Measurements from ENCODE around the gene MKNK2.
"Not testable (repeated sequence)": the region's sequence is repeated elsewhere in the genome, so short reads cannot be mapped to it uniquely, and the experiment has no call there.

The MKNK2 gene

GRCh38 chr19:2043961-2044708, 6.9 kb downstream of the MKNK2 start:
- DNase-seq (ENCODE audit: low read depth), result no peak

DNA sequence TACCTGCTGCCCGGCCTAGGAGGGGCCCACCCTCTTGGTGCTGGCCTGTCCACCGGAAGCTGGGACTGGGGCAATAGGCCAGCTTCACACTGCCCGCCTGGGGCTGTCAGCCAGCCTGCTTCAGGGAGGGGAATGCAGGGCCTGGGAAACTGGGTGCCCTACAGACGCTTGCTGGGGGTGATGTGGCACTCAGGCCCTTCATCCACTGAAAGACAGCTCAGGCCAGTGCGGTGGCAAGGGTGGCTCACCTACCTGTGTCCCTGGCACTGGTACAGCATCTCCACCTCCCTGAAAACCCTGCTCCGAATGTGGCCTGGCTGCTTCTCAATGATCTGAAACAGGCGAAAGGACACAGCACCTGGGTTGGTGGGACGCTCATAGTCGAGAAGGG, 7.8 kb downstream of the MKNK2 start:
- no peak for DNase-seq (ENCODE audit: low read depth)

GRCh38 chr19:2042485-2043250, 8.4 kb downstream of the MKNK2 start:
- DNase-seq (ENCODE audit: low read depth), result no peak

DNA sequence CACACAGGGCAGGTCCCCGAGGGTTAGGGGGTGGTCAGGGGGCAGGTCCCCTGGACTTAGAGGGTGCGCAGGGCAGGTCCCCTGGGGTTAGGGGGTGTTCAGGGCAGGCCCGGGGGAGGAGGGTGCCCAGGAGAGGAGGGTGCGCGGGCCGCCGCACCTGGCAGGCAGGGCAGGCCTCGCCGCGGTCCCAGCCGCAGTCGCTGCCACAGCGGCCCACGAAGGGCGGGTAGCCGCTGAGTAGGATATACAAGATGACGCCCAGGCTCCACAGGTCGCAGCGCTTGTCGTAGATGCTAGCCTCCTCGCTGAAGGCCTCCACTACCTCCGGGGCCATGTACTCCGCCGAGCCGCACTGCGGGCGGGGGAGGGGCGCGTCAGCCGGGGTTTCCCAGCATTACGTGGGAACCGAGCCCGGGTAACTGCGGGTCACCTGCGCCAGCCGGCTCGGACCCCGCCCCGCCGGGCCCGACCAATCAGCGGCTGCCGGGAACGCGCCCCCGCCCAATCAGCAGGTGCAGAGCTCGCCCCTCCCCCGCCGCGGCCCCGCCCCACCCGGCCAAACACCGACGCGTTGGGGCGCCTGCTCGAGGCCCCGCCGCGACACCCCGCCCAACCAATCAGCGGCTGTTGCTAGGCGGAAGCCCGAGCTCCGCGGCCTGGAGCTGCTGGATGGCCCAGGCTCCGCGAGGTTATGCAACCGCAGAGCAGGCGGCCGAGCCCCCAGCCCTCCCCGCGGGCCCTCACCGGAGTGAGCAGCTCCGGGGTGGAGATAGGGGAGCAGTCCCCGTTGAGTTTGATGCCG, 9.2 kb downstream of the MKNK2 start:
- DNase-seq (ENCODE audit: low read depth), result no peak

GRCh38 chr19:2041433-2041682, 9.7 kb downstream of the MKNK2 start:
- DNase-seq (ENCODE audit: low read depth), result no peak

DNA sequence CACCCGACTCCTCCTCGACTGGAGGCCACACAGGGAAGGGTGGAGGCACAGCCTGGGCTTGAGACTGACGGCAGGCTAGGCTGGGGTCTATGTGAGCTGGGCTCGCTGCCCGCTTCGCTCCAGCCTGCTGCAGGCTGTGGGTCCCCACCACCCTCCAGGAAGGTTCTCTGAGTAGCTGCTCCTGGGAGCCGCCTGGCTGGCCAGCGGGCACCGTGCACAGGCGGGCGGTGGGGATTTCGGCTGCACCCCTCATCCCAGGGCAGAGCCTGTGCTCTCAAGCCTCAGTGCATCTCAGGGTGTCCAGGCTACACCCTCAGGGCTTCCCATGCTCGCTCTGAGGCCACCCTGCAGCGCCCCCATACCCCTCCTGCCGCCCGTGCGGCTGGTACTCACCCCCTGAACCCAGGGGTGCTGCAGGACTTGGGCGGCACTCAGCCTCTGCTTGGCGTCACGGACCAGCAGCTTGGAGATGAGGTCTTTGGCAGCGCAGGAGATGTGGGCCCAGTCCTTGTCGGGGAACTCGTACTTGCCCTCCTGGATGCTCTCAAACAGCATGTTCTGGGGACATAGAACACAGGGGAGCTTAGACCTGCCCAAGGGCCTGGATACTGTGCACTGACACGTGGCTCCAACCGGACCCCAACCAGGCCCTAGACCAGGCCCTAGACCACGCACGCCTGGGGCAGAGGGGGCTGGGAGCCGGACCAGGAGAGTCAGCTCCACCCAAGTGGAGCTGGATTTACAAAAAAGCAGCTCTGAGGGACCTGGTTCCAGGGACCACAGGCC, 10.2 kb downstream of the MKNK2 start:
- no peak for DNase-seq (ENCODE audit: low read depth)

GRCh38 chr19:2039959-2040646, 10.9 kb downstream of the MKNK2 start:
- DNase-seq (ENCODE audit: low read depth), result no peak

DNA sequence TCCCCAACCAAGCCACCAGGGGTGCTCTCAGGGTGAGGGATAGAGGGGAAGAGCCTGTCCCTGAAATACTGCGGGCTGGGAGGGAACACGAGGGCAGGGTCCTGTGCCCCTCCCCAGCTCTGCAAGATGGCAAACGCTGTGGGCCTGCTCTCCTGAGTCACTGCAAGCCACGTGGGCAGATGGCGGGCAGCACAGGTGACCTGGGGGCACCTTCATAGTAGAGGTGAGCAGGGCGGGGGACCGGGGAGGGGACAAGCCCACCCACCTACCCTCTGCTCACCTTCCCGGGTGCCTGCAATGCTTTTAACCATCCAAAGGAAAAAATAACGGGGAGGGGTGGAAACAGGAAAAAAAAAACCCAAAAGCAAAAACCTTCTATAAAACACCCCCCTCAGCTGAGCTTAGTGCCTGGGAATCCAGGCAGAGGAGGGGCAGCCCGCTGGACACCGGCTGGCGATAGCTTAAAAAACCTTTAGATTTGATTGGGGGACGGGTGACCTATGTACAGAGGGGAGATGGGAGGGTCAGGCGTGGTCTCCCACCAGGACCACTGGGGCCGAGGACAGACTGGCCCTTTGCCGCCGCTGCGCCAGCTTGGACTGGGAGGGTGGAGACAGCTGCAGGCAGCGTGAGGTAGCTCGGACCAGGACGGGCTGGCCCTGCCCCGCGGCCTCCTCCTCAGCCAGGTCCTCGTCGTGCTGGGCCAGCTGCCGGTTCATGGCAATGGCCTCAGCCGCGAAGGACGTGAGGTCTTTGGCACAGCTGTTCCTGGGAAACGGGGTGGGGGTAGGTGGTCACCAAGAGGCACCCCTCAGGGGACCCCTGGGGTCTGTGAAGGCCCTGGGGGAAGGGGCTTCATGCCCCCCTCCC, 11.7 kb downstream of the MKNK2 start:
- DNase-seq (ENCODE audit: low read depth), result no peak

GRCh38 chr19:2038284-2039088, 12.6 kb downstream of the MKNK2 start:
- no peak for DNase-seq (ENCODE audit: low read depth)

GRCh38 chr19:2037651-2038255, 13.3 kb downstream of the MKNK2 start:
- DNase-seq (ENCODE audit: low read depth), result no peak

- no peak for DNase-seq (ENCODE audit: low read depth)
Observed at GRCh38 chr19:2036424-2036823, 14.6 kb downstream of the MKNK2 start.

- no peak for DNase-seq (ENCODE audit: low read depth)
Observed at GRCh38 chr19:2035590-2035991, 15.5 kb downstream of the MKNK2 start.

- no peak for DNase-seq (ENCODE audit: low read depth)
Observed at GRCh38 chr19:2034729-2035589, 16.1 kb downstream of the MKNK2 start.

DNA sequence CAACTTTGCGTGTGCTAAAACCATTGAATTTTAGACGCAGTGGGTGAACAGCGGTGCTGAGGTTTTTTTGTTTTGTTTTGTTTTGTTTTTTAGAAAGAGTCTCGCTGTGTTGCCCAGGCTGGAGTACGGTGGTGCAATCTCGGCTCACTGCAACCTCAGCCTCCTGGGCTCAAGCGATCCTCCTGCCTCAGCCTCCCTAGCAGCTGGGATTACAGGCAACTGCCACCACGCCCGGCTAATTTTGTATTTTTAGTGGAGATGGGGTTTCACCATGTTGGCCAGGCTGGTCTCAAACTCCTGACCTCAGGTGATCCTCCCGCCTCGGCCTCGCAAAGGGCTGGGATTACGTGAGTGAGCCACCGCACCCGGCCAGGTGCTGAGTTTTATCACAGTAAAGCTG, 16.8 kb downstream of the MKNK2 start:
- DNase-seq (ENCODE audit: low read depth), result not testable (repeated sequence)

- no peak for DNase-seq (ENCODE audit: low read depth)
Observed at GRCh38 chr19:2033825-2034159, 17.3 kb downstream of the MKNK2 start.

DNA sequence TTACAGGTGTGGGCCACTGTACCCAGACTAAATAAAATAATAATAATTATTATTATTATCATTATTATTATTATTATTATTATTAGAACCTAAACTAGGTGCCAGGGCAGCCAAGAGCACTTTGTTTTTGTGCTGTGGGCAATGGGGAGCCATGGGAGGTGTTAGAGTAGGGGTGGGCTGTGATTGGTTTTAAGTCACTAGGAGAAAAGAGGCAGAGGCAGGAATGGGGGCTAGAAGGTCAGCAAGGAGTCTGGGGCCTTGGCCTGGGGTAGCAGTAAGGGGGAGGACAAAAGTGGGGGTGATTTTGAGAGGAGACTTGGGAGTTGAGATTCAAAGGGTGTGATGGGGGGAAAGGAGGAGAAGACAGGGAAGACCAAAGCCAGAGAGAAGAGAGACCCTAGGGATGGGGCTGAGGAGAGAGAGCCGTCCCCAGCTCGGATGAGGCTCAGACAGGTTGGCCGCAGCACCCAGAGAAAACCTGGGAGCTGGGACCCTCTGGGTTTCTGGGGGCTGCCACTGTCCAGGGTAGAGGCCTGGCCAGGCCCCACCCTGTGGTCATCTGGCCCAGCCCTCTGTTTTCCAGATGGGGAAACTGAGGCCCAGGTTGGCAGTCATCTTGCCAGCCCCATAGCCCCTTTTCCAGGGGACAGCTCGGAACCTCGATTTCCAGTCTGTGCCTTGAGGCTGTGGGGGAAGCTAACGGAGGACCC, 17.8 kb downstream of the MKNK2 start:
- no peak for DNase-seq (ENCODE audit: low read depth)

DNA sequence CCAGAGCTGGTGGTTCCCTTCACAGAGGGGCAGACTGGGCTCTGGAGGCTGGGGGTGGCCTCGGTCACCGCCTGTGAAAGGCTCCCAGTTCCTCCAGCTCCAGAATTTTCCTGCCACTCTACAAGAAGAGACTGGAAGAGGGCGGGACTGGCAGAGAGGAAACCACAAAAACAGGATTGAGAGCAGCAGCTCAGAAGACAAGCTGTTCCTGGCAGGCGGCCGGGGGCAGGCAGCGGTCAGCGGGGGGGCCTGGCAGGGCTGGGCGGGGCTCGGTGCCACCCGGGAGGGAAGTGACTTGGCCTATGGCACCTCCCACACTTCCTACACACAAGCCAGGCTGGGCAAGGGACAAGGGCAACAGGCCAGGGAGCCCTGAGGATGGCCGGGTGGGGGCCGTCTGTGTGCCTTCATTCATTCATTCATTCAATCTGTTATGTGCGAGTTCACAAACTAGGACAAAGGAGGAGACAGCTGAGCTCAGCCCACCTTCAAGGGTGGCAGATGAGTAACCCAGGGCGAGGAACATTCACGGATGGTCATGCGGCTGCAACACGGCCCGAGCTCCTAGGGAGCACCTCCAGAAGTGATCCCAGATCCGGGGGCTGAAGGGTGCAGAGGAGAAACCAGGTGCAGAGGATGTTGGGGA, 18.6 kb downstream of the MKNK2 start:
- no peak for DNase-seq (ENCODE audit: low read depth)

Data from non-pigmented ciliary epithelial cell (primary cell).